ENCODE measurements around the gene IQSEC2.

The IQSEC2 gene

GRCh38 chrX:53279296-53280237, 1.8 kb downstream of the IQSEC2 start:
- no peak for DNase-seq (ENCODE audit: low read depth)
- peak overlapping the region; percentile 42 for H3K4me3 ChIP-seq (ENCODE audit: low read depth, low read length)

GRCh38 chrX:53272808-53273337, 8.5 kb downstream of the IQSEC2 start:
- no peak overlapping the region for H3K4me3 ChIP-seq (ENCODE audit: low read depth, low read length)
- no peak for DNase-seq (ENCODE audit: low read depth)

GRCh38 chrX:53269536-53270107, 11.8 kb downstream of the IQSEC2 start:
- H3K4me3 ChIP-seq (ENCODE audit: low read depth, low read length), result no peak overlapping the region
- no peak for DNase-seq (ENCODE audit: low read depth)

GRCh38 chrX:53268173-53268572, 13.2 kb downstream of the IQSEC2 start:
- no peak for DNase-seq (ENCODE audit: low read depth)

GRCh38 chrX:53266914-53267313, 14.5 kb downstream of the IQSEC2 start:
- no peak for DNase-seq (ENCODE audit: low read depth)
- no peak overlapping the region for H3K4me3 ChIP-seq (ENCODE audit: low read depth, low read length)

More at GRCh38 chrX:53268173-53268572, 13.2 kb downstream of the IQSEC2 start:
- H3K4me3 ChIP-seq (ENCODE audit: low read depth, low read length), result no peak overlapping the region

- no peak for DNase-seq (ENCODE audit: low read depth)
These were observed 15.4 kb downstream of the IQSEC2 start for GRCh38 chrX:53265771-53266574.

GRCh38 chrX:53263597-53264094, 17.7 kb downstream of the IQSEC2 start:
- no peak for DNase-seq (ENCODE audit: low read depth)
- H3K4me3 ChIP-seq (ENCODE audit: low read depth, low read length), result no peak overlapping the region

More at GRCh38 chrX:53265771-53266574, 15.4 kb downstream of the IQSEC2 start:
- no peak overlapping the region for H3K4me3 ChIP-seq (ENCODE audit: low read depth, low read length)

- no peak for DNase-seq (ENCODE audit: low read depth)
- no peak overlapping the region for H3K4me3 ChIP-seq (ENCODE audit: low read depth, low read length)
These were observed 18.4 kb downstream of the IQSEC2 start for GRCh38 chrX:53262918-53263394.

- no peak for DNase-seq (ENCODE audit: low read depth)
These were observed 19.0 kb downstream of the IQSEC2 start for GRCh38 chrX:53262189-53262917.

GRCh38 chrX:53261355-53261972, 19.9 kb downstream of the IQSEC2 start:
- H3K4me3 ChIP-seq (ENCODE audit: low read depth, low read length), result no peak overlapping the region
- no peak for DNase-seq (ENCODE audit: low read depth)

More at GRCh38 chrX:53262189-53262917, 19.0 kb downstream of the IQSEC2 start:
- H3K4me3 ChIP-seq (ENCODE audit: low read depth, low read length), result no peak overlapping the region

- DNase-seq (ENCODE audit: low read depth), result no peak
- no peak overlapping the region for H3K4me3 ChIP-seq (ENCODE audit: low read depth, low read length)
These were observed 20.5 kb downstream of the IQSEC2 start for GRCh38 chrX:53260836-53261235.

GRCh38 chrX:53257670-53258423, 23.5 kb downstream of the IQSEC2 start:
- H3K4me3 ChIP-seq (ENCODE audit: low read depth, low read length), result no peak overlapping the region
- no peak for DNase-seq (ENCODE audit: low read depth)

- no peak for DNase-seq (ENCODE audit: low read depth)
- H3K4me3 ChIP-seq (ENCODE audit: low read depth, low read length), result no peak overlapping the region
These were observed 24.2 kb downstream of the IQSEC2 start for GRCh38 chrX:53257166-53257565.

- no peak for DNase-seq (ENCODE audit: low read depth)
- no peak overlapping the region for H3K4me3 ChIP-seq (ENCODE audit: low read depth, low read length)
These were observed 24.8 kb downstream of the IQSEC2 start for GRCh38 chrX:53256446-53257041.

- no peak for DNase-seq (ENCODE audit: low read depth)
- H3K4me3 ChIP-seq (ENCODE audit: low read depth, low read length), result no peak overlapping the region
These were observed 25.6 kb downstream of the IQSEC2 start for GRCh38 chrX:53255738-53256191.

- H3K4me3 ChIP-seq (ENCODE audit: low read depth, low read length), result no peak overlapping the region
- DNase-seq (ENCODE audit: low read depth), result no peak
These were observed 26.6 kb downstream of the IQSEC2 start for GRCh38 chrX:53254570-53255461.
